HG02938 (cell line): ENCODE results near the gene MTHFD1L.

ENCODE experiments used
- ATAC-seq: cut with Tn5 transposase; IDR thresholded peaks from one replicate; pipeline ENCODE4 v1.9.1; 2021; ENCODE audit warnings: mild to moderate bottlenecking, moderate library complexity; ENCODE audit not compliant: unreplicated experiment

Gene MTHFD1L

GRCh38 chr6:150865043-150865405 is 478 bp upstream of the MTHFD1L start:
- ATAC-seq = no peak

GRCh38 chr6:150866147-150866990 is 867 bp downstream of the MTHFD1L start:
- ATAC-seq = peak; percentile 70

- no peak for ATAC-seq
Measured at GRCh38 chr6:150866991-150867501, 1.5 kb downstream of the MTHFD1L start.

GRCh38 chr6:150868759-150869158 is 3.3 kb downstream of the MTHFD1L start:
- ATAC-seq = no peak

- no peak for ATAC-seq
Measured at GRCh38 chr6:150874179-150874578, 8.7 kb downstream of the MTHFD1L start.

- ATAC-seq = no peak
Measured at GRCh38 chr6:150875841-150876240, 10.3 kb downstream of the MTHFD1L start.

- no peak for ATAC-seq
Measured at GRCh38 chr6:150876598-150876997, 11.1 kb downstream of the MTHFD1L start.

- no peak for ATAC-seq
Measured at GRCh38 chr6:150877928-150878327, 12.4 kb downstream of the MTHFD1L start.

GRCh38 chr6:150878347-150879213 is 13.1 kb downstream of the MTHFD1L start:
- no peak for ATAC-seq

- ATAC-seq = no peak
Measured at GRCh38 chr6:150880336-150880735, 14.8 kb downstream of the MTHFD1L start.

- no peak for ATAC-seq
Measured at GRCh38 chr6:150881911-150882481, 16.5 kb downstream of the MTHFD1L start.

GRCh38 chr6:150883521-150883920 is 18.0 kb downstream of the MTHFD1L start:
- ATAC-seq = no peak

GRCh38 chr6:150886155-150886554 is 20.7 kb downstream of the MTHFD1L start:
- no peak for ATAC-seq

- ATAC-seq = no peak
Measured at GRCh38 chr6:150887978-150888563, 22.6 kb downstream of the MTHFD1L start.

GRCh38 chr6:150890346-150890745 is 24.8 kb downstream of the MTHFD1L start:
- ATAC-seq = no peak

GRCh38 chr6:150891888-150892485 is 26.5 kb downstream of the MTHFD1L start:
- ATAC-seq = peak; percentile 41

GRCh38 chr6:150894191-150894744 is 28.8 kb downstream of the MTHFD1L start:
- ATAC-seq = no peak

GRCh38 chr6:150894935-150895552 is 29.5 kb downstream of the MTHFD1L start:
- ATAC-seq = peak; percentile 60

- no peak for ATAC-seq
Measured at GRCh38 chr6:150895928-150896632, 30.6 kb downstream of the MTHFD1L start.
